Prostate gland (tissue), 2 donors: ENCODE results near the gene DOCK4. TPM values are rescaled to one million over a fixed set of nuclear protein-coding genes. Genes with fewer than 3 reads are reported as not detected.

ENCODE experiments used
- DNase-seq: peaks from one replicate; pipeline ENCODE4 v3.0.0-alpha.2; 2019; ENCODE audit warnings: low spot score
- H3K27ac ChIP-seq, 2 donors: fragments of 200-600 bp; sonication (generic); 2 replicates each; pipeline ENCODE4 v1.5.1; 2017 to 2019
- H3K27me3 ChIP-seq: fragments of 200-600 bp; sonication (generic); replicated peaks from 2 replicates; pipeline ENCODE4 v1.5.1; 2019; ENCODE audit not compliant: insufficient read depth
- H3K36me3 ChIP-seq, 2 donors: fragments of 200-600 bp; sonication (generic); 1 replicate in 1 of 2; 2 replicates in 1 of 2; pipeline versions ENCODE4 v1.5.1 to v1.8.1; 2017 to 2019
- H3K4me1 ChIP-seq: fragments of 200-600 bp; sonication (generic); replicated peaks from 2 replicates; pipeline ENCODE4 v1.5.1; 2019
- H3K4me3 ChIP-seq, 2 donors: fragments of 200-600 bp; sonication (generic); 2 replicates each; pipeline ENCODE4 v1.5.1; 2017 to 2019
- H3K9me3 ChIP-seq: fragments of 200-600 bp; sonication (generic); 2 replicates; pipeline ENCODE4 v1.5.1; 2017
- POLR2A ChIP-seq: fragments of 450-650 bp; IDR thresholded peaks from one replicate; pipeline ENCODE4 v1.6.1; 2016; ENCODE audit warnings: antibody characterized with exemption, mild to moderate bottlenecking
- POLR2AphosphoS5 ChIP-seq: sonication (generic); formaldehyde crosslinking; IDR thresholded peaks from one replicate; pipeline ENCODE4 v1.6.1; 2017; ENCODE audit warnings: antibody characterized with exemption
- WGBS: methylation state at CpG from one replicate; pipeline ENCODE4 v1.1.5; 2018; 5-methylcytosine and 5-hydroxymethylcytosine counted together
- intact Hi-C: fragments of 100-400 bp; cut with DNase I; formaldehyde crosslinking; loops from one replicate; pipeline ENCODE4 v1.14.2; 2022
- total RNA-seq, 2 donors: library from RNA; depleted of rRNA; stranded (reverse); fragments of >200 nt; gene quantifications; one replicate each; pipeline ENCODE4 v1.1.0, GENCODE V29; 2016
- TF ChIP-seq, protein P1 (sequence below), 4 experiments: fragments of 200-600 bp in 2 of 4; fragments of 450-650 bp in 2 of 4; sonication (generic) in 2 of 4; IDR thresholded peaks; 1 replicate in 3 of 4; 2 replicates in 1 of 4; pipeline ENCODE4 v1.5.1; 2016 to 2019; ENCODE audit warnings: antibody characterized with exemption in 4 of 4, mild to moderate bottlenecking in 2 of 4, moderate library complexity in 2 of 4

Gene DOCK4
- total RNA-seq, 2 donors from 2014 or later: 21.8 to 37.4 TPM

DNA sequence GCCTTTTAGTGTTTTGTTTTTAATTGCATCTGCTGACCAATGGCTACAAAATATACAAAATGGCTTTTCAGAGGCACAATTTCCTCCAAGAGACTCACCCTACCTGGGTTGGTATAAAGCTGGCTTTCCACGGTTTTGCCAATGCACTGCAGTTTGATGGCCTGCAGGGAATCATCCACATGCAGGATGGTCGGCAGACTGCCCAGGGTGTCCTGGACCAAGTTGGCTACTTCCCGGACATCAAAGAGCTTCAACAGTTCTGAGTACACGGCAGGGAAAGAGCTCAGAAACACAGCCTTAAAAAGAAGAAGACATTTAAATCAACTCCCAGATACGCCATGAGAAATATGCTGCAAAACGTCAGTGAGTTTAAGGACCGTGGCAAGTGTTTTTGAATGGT, 342.9 kb downstream of the DOCK4 start:
- DNase-seq: no peak
- intact Hi-C loops: loop anchor here (10.0 kb wide), 1 partner anchor 532 kb away; no protein-coding TSS in a partner anchor
- Histone ChIP-seq H3K27ac (no peak overlapping the region), H3K36me3 (no peaks in the 10 kb centered on the region), H3K27me3 (no peaks in the 10 kb centered on the region), H3K4me1 (no peaks in the 10 kb centered on the region), H3K4me3 (no peak overlapping the region), H3K9me3 (no peaks in the 10 kb centered on the region)
- WGBS: 53% methylated on average over 7 of the region's 7 CpGs
- TF ChIP-seq POLR2A (no peak), POLR2AphosphoS5 (no peak)
- TF ChIP-seq, protein P1, sequence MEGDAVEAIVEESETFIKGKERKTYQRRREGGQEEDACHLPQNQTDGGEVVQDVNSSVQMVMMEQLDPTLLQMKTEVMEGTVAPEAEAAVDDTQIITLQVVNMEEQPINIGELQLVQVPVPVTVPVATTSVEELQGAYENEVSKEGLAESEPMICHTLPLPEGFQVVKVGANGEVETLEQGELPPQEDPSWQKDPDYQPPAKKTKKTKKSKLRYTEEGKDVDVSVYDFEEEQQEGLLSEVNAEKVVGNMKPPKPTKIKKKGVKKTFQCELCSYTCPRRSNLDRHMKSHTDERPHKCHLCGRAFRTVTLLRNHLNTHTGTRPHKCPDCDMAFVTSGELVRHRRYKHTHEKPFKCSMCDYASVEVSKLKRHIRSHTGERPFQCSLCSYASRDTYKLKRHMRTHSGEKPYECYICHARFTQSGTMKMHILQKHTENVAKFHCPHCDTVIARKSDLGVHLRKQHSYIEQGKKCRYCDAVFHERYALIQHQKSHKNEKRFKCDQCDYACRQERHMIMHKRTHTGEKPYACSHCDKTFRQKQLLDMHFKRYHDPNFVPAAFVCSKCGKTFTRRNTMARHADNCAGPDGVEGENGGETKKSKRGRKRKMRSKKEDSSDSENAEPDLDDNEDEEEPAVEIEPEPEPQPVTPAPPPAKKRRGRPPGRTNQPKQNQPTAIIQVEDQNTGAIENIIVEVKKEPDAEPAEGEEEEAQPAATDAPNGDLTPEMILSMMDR (IDR thresholded peaks at IDR 0.05): no peak

DNA sequence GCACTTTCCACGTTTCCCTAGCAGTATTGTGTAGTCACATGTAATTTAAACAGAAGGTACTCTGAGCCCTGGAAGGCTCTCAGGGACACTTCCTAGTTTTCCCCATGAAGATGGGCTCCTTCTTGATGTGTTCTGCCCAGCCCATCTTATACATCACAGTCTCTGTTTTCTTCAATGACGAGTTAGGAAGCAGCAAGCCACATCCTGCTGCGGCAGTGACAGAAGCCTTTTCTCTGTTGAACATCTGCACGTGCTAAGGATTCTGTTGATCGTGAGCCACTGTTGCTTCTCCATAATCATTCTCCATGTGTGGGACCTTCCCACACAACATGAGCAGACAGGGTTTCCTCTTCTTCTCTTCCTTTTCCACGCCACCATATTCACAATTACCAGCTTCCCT, 346.0 kb downstream of the DOCK4 start:
- TF ChIP-seq POLR2AphosphoS5 (no peak), POLR2A (no peak)
- TF ChIP-seq, protein P1 (IDR thresholded peaks at IDR 0.05): no peak
- DNase-seq: no peak
- no peak overlapping the region for H3K27ac ChIP-seq
- 95% methylated on average over 6 of the region's 6 CpGs for WGBS
- H3K4me1 ChIP-seq: no peaks in the 10 kb centered on the region
- no peaks in the 10 kb centered on the region for H3K27me3 ChIP-seq
- H3K9me3 ChIP-seq: no peaks in the 10 kb centered on the region
- H3K36me3 ChIP-seq: no peaks in the 10 kb centered on the region
- intact Hi-C loops: loop anchor here (10.0 kb wide), 1 partner anchor 535 kb away; no protein-coding TSS in a partner anchor
- H3K4me3 ChIP-seq: no peak overlapping the region

DNA sequence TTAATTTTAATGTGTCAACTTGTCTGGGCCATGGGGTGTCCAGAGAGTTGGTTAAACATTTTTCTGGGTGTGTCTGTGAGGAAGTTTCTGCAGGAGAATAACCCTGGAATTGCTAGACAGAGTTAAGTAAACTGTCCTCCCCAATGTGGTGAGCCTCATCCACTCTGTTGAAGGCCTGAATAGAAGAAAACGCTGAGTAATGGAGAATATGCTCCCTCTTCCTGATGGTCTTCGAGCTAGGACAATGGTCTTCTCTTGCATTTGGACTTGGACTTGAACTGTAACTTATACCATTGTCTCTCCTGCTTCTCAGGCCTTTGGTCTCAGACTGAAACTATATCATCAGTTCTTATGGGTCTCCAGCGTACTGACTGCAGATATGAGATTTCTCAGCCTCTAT, 347.9 kb downstream of the DOCK4 start:
- no peak for DNase-seq
- H3K36me3 ChIP-seq: no peaks in the 10 kb centered on the region
- no peaks in the 10 kb centered on the region for H3K9me3 ChIP-seq
- H3K27me3 ChIP-seq: no peaks in the 10 kb centered on the region
- no peaks in the 10 kb centered on the region for H3K4me1 ChIP-seq
- H3K27ac ChIP-seq: no peak overlapping the region
- H3K4me3 ChIP-seq: no peak overlapping the region
- TF ChIP-seq POLR2AphosphoS5 (no peak), POLR2A (no peak)
- TF ChIP-seq, protein P1 (IDR thresholded peaks at IDR 0.05): no peak
- intact Hi-C loops: loop anchor here (5.0 kb wide), 2 partner anchors 101 to 349 kb away; partner anchors contain the start of genes DOCK4 and ZNF277
- 90% methylated on average over 3 of the region's 3 CpGs for WGBS

DNA sequence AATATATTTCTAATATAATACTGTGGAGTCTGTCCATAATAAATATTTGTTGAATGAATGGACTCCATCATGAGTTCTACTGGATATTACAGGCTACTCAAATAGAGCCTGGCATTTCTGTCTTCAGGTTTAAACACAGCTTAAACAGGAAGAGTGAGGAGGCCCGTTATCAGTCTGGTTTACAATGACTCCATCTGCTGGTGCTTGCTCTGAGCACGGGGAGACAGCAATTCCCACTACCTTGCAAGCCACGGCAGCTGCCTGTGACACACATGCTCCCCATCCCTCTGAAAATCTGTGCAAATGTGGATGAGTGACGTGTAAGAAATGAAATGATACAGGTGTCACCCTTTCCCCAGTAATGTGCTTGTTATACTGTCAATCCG, 350.4 kb downstream of the DOCK4 start:
- H3K27ac ChIP-seq: peak overlapping the region in 1 of 2 donors; percentile 12
- DNase-seq: peak; percentile 43
- H3K36me3 ChIP-seq: no peaks in the 10 kb centered on the region
- H3K4me1 ChIP-seq: no peaks in the 10 kb centered on the region
- TF ChIP-seq, protein P1 (IDR thresholded peaks at IDR 0.05): peak in 2 of 4 experiments; percentile 16 to 42
- TF ChIP-seq POLR2A: no peak
- peak; percentile 39 for TF ChIP-seq POLR2AphosphoS5
- intact Hi-C loops: loop anchor here (5.0 kb wide), 2 partner anchors 99 to 351 kb away; partner anchors contain the start of genes DOCK4 and ZNF277
- WGBS: 40% methylated on average over 5 of the region's 5 CpGs
- no peaks in the 10 kb centered on the region for H3K9me3 ChIP-seq
- no peaks in the 10 kb centered on the region for H3K27me3 ChIP-seq
- no peak overlapping the region for H3K4me3 ChIP-seq

DNA sequence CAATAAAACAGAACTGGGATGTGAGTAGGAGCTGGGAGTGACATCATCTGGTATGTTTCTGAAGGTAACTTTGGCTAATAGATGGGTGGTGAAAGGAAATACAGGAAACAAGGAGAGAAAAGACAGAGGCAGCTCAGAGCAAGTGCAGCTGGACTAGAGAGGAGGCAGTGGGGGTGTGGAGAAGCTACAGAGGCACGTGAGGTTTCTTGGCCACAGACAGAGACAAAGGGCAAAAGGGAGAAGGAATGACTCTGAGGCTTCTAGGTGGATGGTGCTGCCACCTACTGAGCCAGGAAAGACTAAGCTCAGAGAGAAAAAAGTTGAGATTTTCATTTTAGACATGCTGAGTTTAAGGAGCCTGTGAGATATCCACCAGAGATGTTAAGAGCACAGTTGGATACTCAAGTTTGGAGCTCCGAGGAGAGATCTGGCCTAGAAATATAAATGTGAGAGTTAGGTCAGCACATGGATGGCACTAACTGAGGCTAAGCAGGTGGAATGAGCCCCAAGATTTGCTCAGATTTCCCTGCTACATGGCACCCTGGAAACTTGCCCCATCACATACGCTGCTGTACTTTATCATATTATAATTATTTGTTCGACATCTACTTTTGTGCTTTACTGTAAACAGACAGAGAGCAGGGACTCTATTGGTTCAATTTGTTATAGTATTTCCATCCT, 350.9 kb downstream of the DOCK4 start:
- DNase-seq: peak; percentile 44
- no peaks in the 10 kb centered on the region for H3K4me1 ChIP-seq
- H3K4me3 ChIP-seq: no peak overlapping the region
- WGBS: 55% methylated on average over 4 of the region's 4 CpGs
- peak overlapping the region in 1 of 2 donors; percentile 12 for H3K27ac ChIP-seq
- H3K9me3 ChIP-seq: no peaks in the 10 kb centered on the region
- intact Hi-C loops: loop anchor here (5.0 kb wide), 2 partner anchors 98 to 352 kb away; partner anchors contain the start of genes DOCK4 and ZNF277
- H3K27me3 ChIP-seq: no peaks in the 10 kb centered on the region
- TF ChIP-seq POLR2AphosphoS5: peak; percentile 8
- TF ChIP-seq, protein P1 (IDR thresholded peaks at IDR 0.05): peak; percentile 9 to 52 (median 33)
- no peak for TF ChIP-seq POLR2A
- H3K36me3 ChIP-seq: no peaks in the 10 kb centered on the region
